GM12878 (cell line): ENCODE results near the gene PHACTR1. TPM values are rescaled to one million over a fixed set of nuclear protein-coding genes. Genes with fewer than 3 reads are reported as not detected.

Experiments used
- ATAC-seq: fragments of 200-7000 bp; cut with Tn5 transposase; 3 replicates; pipeline ENCODE4 v1.9.1; 2020; ENCODE audit warnings: mild to moderate bottlenecking, moderate library complexity
- BruUV-seq: library from RNA; stranded (reverse); fragments of 400-500 nt; replicated peaks from 2 replicates; lab custom pipeline; 2021; lab: Mats Ljungman, UMichigan
- CTCF ChIA-PET: fragments of 300-600 bp; sonication (Branson Sonifier 250); formaldehyde crosslinking; extraction: SDS; loops from one replicate; lab custom pipeline; 2021; ENCODE audit warnings: inconsistent platforms; lab: Yijun Ruan, JAX
- POLR2A ChIA-PET: fragments of 350-600 bp; formaldehyde crosslinking; extraction: SDS; loops from one replicate; lab custom pipeline; 2021; ENCODE audit warnings: inconsistent platforms; lab: Charles Lee
- RAD21 ChIA-PET: fragments of 300-600 bp; sonication (Branson Sonifier 250); formaldehyde crosslinking; loops from one replicate; lab custom pipeline; 2023; ENCODE audit warnings: antibody characterized with exemption; ENCODE audit not compliant: unreplicated experiment; lab: Charles Lee
- SMC1A ChIA-PET: fragments of 300-600 bp; sonication (Branson Sonifier 250); formaldehyde crosslinking; loops from one replicate; lab custom pipeline; 2023; ENCODE audit not compliant: unreplicated experiment, uncharacterized antibody; lab: Charles Lee
- DNase-seq: peaks from one replicate; pipeline ENCODE4 v3.0.0-alpha.2; 2011; ENCODE audit warnings: low read depth, low spot score
- FAIRE-seq: peaks from 3 replicates; lab custom pipeline; 2011; peaks lifted over from hg19 to GRCh38; lab: Jason Lieb, UNC
- H2AFZ ChIP-seq: 2 replicates; pipeline ENCODE4 v1.6.0; 2011; ENCODE audit warnings: low read depth, low read length, control low read depth; ENCODE audit not compliant: control insufficient read depth
- H3K27ac ChIP-seq: 2 replicates; pipeline ENCODE4 v1.5.1; 2011; ENCODE audit warnings: control low read depth; ENCODE audit not compliant: control insufficient read depth, insufficient read depth
- H3K27me3 ChIP-seq, 2 experiments: replicated peaks in 1 of 2; 2 replicates each; pipeline versions ENCODE4 v1.6.0 to v1.6.1; 2011; ENCODE audit warnings: low read length in 1 of 2; ENCODE audit not compliant: control insufficient read depth in 2 of 2, insufficient read depth in 2 of 2
- H3K36me3 ChIP-seq, 2 experiments: 2 replicates each; pipeline ENCODE4 v1.5.1; 2011; ENCODE audit warnings: low read length in 1 of 2; ENCODE audit not compliant: control insufficient read depth in 2 of 2, insufficient read depth in 2 of 2
- H3K4me1 ChIP-seq: 2 replicates; pipeline ENCODE4 v1.6.1; 2011; ENCODE audit warnings: mild to moderate bottlenecking, low read length, moderate library complexity, mixed read lengths; ENCODE audit not compliant: control insufficient read depth, insufficient read depth
- H3K4me2 ChIP-seq: 2 replicates; pipeline ENCODE4 v1.6.0; 2011; ENCODE audit warnings: control low read depth; ENCODE audit not compliant: control insufficient read depth, insufficient read depth
- H3K4me3 ChIP-seq: fragments of 200-600 bp; sonication (generic); 2 replicates; pipeline ENCODE4 v1.5.1; 2016
- H3K79me2 ChIP-seq: 2 replicates; pipeline ENCODE4 v1.6.0; 2011; ENCODE audit warnings: low read length; ENCODE audit not compliant: control insufficient read depth, insufficient read depth
- H3K9ac ChIP-seq: 2 replicates; pipeline ENCODE4 v1.8.0; 2011; ENCODE audit warnings: low read length, control low read depth, mixed read lengths; ENCODE audit not compliant: control insufficient read depth, insufficient read depth
- H3K9me3 ChIP-seq: replicated peaks from 3 replicates; pipeline ENCODE4 v1.5.1; 2011; ENCODE audit warnings: mild to moderate bottlenecking, low read length; ENCODE audit not compliant: control insufficient read depth, insufficient read depth
- H4K20me1 ChIP-seq: 2 replicates; pipeline ENCODE4 v1.6.0; 2011; ENCODE audit not compliant: control insufficient read depth, insufficient read depth
- BRCA1 ChIP-seq: IDR thresholded peaks from 2 replicates; pipeline ENCODE4 v1.6.1; 2011; ENCODE audit warnings: low read depth, low read length, improper control_type of control experiment
- KLF5 ChIP-seq: fragments of 450-650 bp; IDR thresholded peaks from 2 replicates; pipeline ENCODE4 v1.6.1; 2014; ENCODE audit warnings: mild to moderate bottlenecking; ENCODE audit not compliant: partially characterized antibody
- MEF2B ChIP-seq: fragments of 450-650 bp; IDR thresholded peaks from 2 replicates; pipeline ENCODE4 v1.6.1; 2018; ENCODE audit warnings: mild to moderate bottlenecking, moderate library complexity; ENCODE audit not compliant: partially characterized antibody, poor library complexity, severe bottlenecking
- NBN ChIP-seq: fragments of 450-650 bp; IDR thresholded peaks from 2 replicates; pipeline ENCODE4 v1.6.1; 2016
- RELA ChIP-seq: fragments of 450-650 bp; IDR thresholded peaks from 2 replicates; pipeline ENCODE4 v1.8.0; 2014; ENCODE audit warnings: borderline replicate concordance; ENCODE audit not compliant: partially characterized antibody
- SIX5 ChIP-seq: IDR thresholded peaks from 2 replicates; pipeline ENCODE4 v1.6.1; 2011; ENCODE audit warnings: mild to moderate bottlenecking, low read depth, low read length, moderate library complexity; ENCODE audit not compliant: severe bottlenecking
- SMAD1 ChIP-seq: fragments of 450-650 bp; IDR thresholded peaks from 2 replicates; pipeline ENCODE4 v1.6.1; 2018; ENCODE audit warnings: mild to moderate bottlenecking, low read depth; ENCODE audit not compliant: partially characterized antibody
- SUPT20H ChIP-seq: IDR thresholded peaks from 2 replicates; pipeline ENCODE4 v1.6.1; 2011; ENCODE audit warnings: low read depth, mild to moderate bottlenecking, low read length, moderate library complexity, borderline replicate concordance; ENCODE audit not compliant: control insufficient read depth
- TBL1XR1 ChIP-seq: IDR thresholded peaks from 2 replicates; pipeline ENCODE4 v1.6.1; 2012; ENCODE audit warnings: low read depth, low read length, improper control_type of control experiment
- ZBED1 ChIP-seq: IDR thresholded peaks from 2 replicates; pipeline ENCODE4 v1.6.1; 2016; ENCODE audit warnings: borderline replicate concordance
- ZNF207 ChIP-seq: fragments of 450-650 bp; IDR thresholded peaks from 2 replicates; pipeline ENCODE4 v1.6.1; 2014; ENCODE audit warnings: antibody characterized with exemption, mild to moderate bottlenecking, borderline replicate concordance
- ZNF622 ChIP-seq: fragments of 450-650 bp; IDR thresholded peaks from 2 replicates; pipeline ENCODE4 v1.6.1; 2017; ENCODE audit warnings: mild to moderate bottlenecking, inconsistent platforms
- WGBS: methylation state at CpG from one replicate; pipeline ENCODE4 v1.1.6; 2016; ENCODE audit warnings: low lambda C conversion rate; ENCODE audit not compliant: insufficient replicate concordance, insufficient coverage; ENCODE audit errors: missing lambda C conversion rate; 5-methylcytosine and 5-hydroxymethylcytosine counted together
- in situ Hi-C: fragments of 300-500 bp; cut with MboI; formaldehyde crosslinking; loops from 9 replicates; pipeline ENCODE4 v1.14.3; 2018; ENCODE audit warnings: mixed read lengths
- intact Hi-C: fragments of 100-400 bp; cut with micrococcal nuclease; formaldehyde crosslinking; loops from one replicate; pipeline ENCODE4 v1.14.2; 2022; ENCODE audit not compliant: unreplicated experiment
- polyA plus RNA-seq, 11 experiments: library from polyadenylated mRNA; depleted of rRNA in 4 of 11; unstranded in 6 of 11; stranded (reverse) in 5 of 11; fragments of >200 nt; fragmentation: Nextera tagmentation in 4 of 11; fragmentation: Illumina TruSeq in 1 of 11; extraction: Ambion mirVana in 4 of 11; extraction: Trizol in 1 of 11; gene quantifications; 1 replicate in 1 of 11; 2 replicates in 10 of 11; pipeline versions ENCODE4 v1.2.1 to v1.2.3, GENCODE V29; 2011 to 2016; ENCODE audit warnings: inconsistent platforms in 2 of 11, missing spikeins in 2 of 11, low read depth in 1 of 11
- total RNA-seq, 4 experiments: library from RNA; depleted of rRNA in 3 of 4; stranded (reverse); fragments of >200 nt in 3 of 4; fragmentation: Illumina TruSeq in 1 of 4; extraction: Trizol in 1 of 4; gene quantifications; 2 replicates each; pipeline versions ENCODE4 v1.2.1 to v1.2.3, GENCODE V29; 2013 to 2021
- TF ChIP-seq, protein P1 (sequence below): fragments of 450-650 bp; IDR thresholded peaks from 2 replicates; pipeline ENCODE4 v1.6.1; 2017; ENCODE audit warnings: borderline replicate concordance
- TF ChIP-seq, protein P2 (sequence below): fragments of 450-650 bp; IDR thresholded peaks from 2 replicates; pipeline ENCODE4 v1.6.1; 2017; ENCODE audit warnings: mild to moderate bottlenecking, moderate library complexity
- TF ChIP-seq, protein P3 (sequence below), 3 experiments: IDR thresholded peaks in 2 of 3; conservative IDR thresholded peaks in 1 of 3; 2 replicates each; pipeline ENCODE4 v1.5.1; 2011; ENCODE audit warnings: low read depth in 3 of 3, low read length in 3 of 3, mild to moderate bottlenecking in 3 of 3, control low read depth in 2 of 3, moderate library complexity in 2 of 3, inconsistent platforms in 1 of 3, mixed read lengths in 1 of 3; ENCODE audit not compliant: control insufficient read depth in 2 of 3, insufficient read depth in 1 of 3; ENCODE audit errors: extremely low read depth in 1 of 3

The PHACTR1 gene
- total and polyA plus RNA-seq, 10 of the 15 experiments (the other 5 are each of a cell fraction or from before 2014, with no cell fraction given): 34.2 to 94.6 (median 62.3) TPM

GRCh38 chr6:13334953-13335352, 618.4 kb downstream of the PHACTR1 start (continued):
- TF ChIP-seq ZBED1 (no peak), BRCA1 (no peak), ZNF207 (no peak), RELA (no peak)
- TF ChIP-seq, protein P1, sequence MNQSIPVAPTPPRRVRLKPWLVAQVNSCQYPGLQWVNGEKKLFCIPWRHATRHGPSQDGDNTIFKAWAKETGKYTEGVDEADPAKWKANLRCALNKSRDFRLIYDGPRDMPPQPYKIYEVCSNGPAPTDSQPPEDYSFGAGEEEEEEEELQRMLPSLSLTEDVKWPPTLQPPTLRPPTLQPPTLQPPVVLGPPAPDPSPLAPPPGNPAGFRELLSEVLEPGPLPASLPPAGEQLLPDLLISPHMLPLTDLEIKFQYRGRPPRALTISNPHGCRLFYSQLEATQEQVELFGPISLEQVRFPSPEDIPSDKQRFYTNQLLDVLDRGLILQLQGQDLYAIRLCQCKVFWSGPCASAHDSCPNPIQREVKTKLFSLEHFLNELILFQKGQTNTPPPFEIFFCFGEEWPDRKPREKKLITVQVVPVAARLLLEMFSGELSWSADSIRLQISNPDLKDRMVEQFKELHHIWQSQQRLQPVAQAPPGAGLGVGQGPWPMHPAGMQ: no peak

DNA sequence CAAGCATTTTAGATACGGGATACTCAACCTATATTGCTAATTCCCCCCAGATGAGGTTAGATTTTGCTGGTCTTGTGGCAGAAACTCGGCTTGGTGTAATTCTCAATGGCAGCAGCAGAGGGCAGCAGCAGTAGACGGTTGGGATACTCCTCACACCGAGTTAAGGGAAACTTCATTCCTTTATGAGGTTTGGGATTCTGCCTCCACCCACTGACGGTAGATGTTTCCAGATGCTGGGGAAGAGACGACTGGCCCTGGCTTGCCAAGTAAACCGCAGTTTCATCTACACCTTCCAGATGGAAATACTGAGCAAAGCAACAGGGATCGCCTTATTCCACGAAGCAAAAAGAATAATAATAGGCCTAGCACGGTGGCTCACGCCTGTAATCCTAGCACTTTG, 620.0 kb downstream of the PHACTR1 start:
- SMC1A ChIA-PET: interaction anchor here (1.2 to 5.6 kb wide), 16 partner anchors 20 to 239 kb away, joined by 3 to 72 read pairs (median 24); partner anchors contain the start of gene SIRT5
- FAIRE-seq (peak; percentile 90), ATAC-seq (peak; percentile 82), DNase-seq (no peak)
- Histone ChIP-seq H2AFZ (peak overlapping the region; percentile 66), H3K27ac (no peak overlapping the region), H3K4me1 (peaks cover 15% of the 10 kb centered on the region; the same call in 1 of the 2 replicates), H3K27me3 (no peaks in the 10 kb centered on the region), H3K79me2 (no peaks in the 10 kb centered on the region), H3K36me3 (no peaks in the 10 kb centered on the region), H3K9ac (no peak overlapping the region), H3K4me2 (no peak overlapping the region), H3K9me3 (no peaks in the 10 kb centered on the region; the same call in 1 of the 3 replicates), H3K4me3 (no peak overlapping the region), H4K20me1 (no peaks in the 10 kb centered on the region)
- CTCF ChIA-PET: interaction anchor here (0.7 to 4.2 kb wide), 23 partner anchors 13 to 412 kb away, joined by 3 to 52 read pairs (median 6); partner anchors contain the start of gene SIRT5
- in situ Hi-C loops: no loop called here
- BruUV-seq: no TSS peak
- intact Hi-C loops: loop anchor here (1.0 to 5.0 kb wide), 7 partner anchors 38 to 279 kb away; partner anchors contain the start of genes GFOD1, NOL7 and SIRT5
- RAD21 ChIA-PET: interaction anchor here (1.2 to 4.4 kb wide), 16 partner anchors 8 to 730 kb away, joined by 3 to 54 read pairs (median 11); partner anchors contain the start of genes NOL7, SIRT5 and TBC1D7
- WGBS: 25% methylated on average over 11 of the region's 11 CpGs
- POLR2A ChIA-PET: interaction anchor here (0.6 to 1.8 kb wide), 4 partner anchors 35 to 239 kb away, joined by 3 to 6 read pairs (median 4); no protein-coding TSS in a partner anchor
- TF ChIP-seq, protein P2, sequence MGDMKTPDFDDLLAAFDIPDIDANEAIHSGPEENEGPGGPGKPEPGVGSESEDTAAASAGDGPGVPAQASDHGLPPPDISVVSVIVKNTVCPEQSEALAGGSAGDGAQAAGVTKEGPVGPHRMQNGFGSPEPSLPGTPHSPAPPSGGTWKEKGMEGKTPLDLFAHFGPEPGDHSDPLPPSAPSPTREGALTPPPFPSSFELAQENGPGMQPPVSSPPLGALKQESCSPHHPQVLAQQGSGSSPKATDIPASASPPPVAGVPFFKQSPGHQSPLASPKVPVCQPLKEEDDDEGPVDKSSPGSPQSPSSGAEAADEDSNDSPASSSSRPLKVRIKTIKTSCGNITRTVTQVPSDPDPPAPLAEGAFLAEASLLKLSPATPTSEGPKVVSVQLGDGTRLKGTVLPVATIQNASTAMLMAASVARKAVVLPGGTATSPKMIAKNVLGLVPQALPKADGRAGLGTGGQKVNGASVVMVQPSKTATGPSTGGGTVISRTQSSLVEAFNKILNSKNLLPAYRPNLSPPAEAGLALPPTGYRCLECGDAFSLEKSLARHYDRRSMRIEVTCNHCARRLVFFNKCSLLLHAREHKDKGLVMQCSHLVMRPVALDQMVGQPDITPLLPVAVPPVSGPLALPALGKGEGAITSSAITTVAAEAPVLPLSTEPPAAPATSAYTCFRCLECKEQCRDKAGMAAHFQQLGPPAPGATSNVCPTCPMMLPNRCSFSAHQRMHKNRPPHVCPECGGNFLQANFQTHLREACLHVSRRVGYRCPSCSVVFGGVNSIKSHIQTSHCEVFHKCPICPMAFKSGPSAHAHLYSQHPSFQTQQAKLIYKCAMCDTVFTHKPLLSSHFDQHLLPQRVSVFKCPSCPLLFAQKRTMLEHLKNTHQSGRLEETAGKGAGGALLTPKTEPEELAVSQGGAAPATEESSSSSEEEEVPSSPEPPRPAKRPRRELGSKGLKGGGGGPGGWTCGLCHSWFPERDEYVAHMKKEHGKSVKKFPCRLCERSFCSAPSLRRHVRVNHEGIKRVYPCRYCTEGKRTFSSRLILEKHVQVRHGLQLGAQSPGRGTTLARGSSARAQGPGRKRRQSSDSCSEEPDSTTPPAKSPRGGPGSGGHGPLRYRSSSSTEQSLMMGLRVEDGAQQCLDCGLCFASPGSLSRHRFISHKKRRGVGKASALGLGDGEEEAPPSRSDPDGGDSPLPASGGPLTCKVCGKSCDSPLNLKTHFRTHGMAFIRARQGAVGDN: no peak; the same call in 1 of the 2 replicates
- no peak for TF ChIP-seq SMAD1
- TF ChIP-seq BRCA1: no peak
- no peak for TF ChIP-seq SIX5
- no peak for TF ChIP-seq ZNF622
- TF ChIP-seq MEF2B: no peak
- TF ChIP-seq, protein P3, sequence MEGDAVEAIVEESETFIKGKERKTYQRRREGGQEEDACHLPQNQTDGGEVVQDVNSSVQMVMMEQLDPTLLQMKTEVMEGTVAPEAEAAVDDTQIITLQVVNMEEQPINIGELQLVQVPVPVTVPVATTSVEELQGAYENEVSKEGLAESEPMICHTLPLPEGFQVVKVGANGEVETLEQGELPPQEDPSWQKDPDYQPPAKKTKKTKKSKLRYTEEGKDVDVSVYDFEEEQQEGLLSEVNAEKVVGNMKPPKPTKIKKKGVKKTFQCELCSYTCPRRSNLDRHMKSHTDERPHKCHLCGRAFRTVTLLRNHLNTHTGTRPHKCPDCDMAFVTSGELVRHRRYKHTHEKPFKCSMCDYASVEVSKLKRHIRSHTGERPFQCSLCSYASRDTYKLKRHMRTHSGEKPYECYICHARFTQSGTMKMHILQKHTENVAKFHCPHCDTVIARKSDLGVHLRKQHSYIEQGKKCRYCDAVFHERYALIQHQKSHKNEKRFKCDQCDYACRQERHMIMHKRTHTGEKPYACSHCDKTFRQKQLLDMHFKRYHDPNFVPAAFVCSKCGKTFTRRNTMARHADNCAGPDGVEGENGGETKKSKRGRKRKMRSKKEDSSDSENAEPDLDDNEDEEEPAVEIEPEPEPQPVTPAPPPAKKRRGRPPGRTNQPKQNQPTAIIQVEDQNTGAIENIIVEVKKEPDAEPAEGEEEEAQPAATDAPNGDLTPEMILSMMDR (IDR thresholded peaks at IDR 0.05 in 2 of 3, conservative IDR thresholded peaks at IDR 0.05 in 1 of 3; ENCODE audit: control insufficient read depth in 2 of 3, extremely low read depth in 1 of 3, insufficient read depth in 1 of 3, low read depth in 3 of 3, low read length in 3 of 3): peak; percentile 90 to 95 (median 94); a peak in 5 of 6 replicates
- TF ChIP-seq TBL1XR1: no peak
- TF ChIP-seq NBN: peak; percentile 51; the same call in 1 of the 2 replicates
- TF ChIP-seq SUPT20H: no peak
- no peak for TF ChIP-seq KLF5
